Osteocyte (in vitro differentiated cells): ENCODE measurements around the gene TWF2. TPM values are rescaled to one million over a fixed set of nuclear protein-coding genes. Genes with fewer than 3 reads are reported as not detected.

Experiments
- DNase-seq: peaks from one replicate; pipeline ENCODE4 v3.0.0; 2021; ENCODE audit warnings: mixed read lengths; ENCODE audit not compliant: unreplicated experiment; ENCODE audit errors: extremely low spot score
- H3K27ac Mint-ChIP-seq: one replicate; pipeline ENCODE4 v1.8.0; 2021; ENCODE audit warnings: mild to moderate bottlenecking, mixed read lengths; ENCODE audit not compliant: unreplicated experiment
- H3K27me3 Mint-ChIP-seq: one replicate; pipeline ENCODE4 v1.8.0; 2021; ENCODE audit warnings: mixed read lengths; ENCODE audit not compliant: unreplicated experiment
- H3K36me3 Mint-ChIP-seq: one replicate; pipeline ENCODE4 v1.8.0; 2021; ENCODE audit warnings: mixed read lengths; ENCODE audit not compliant: unreplicated experiment
- H3K4me1 Mint-ChIP-seq: one replicate; pipeline ENCODE4 v1.8.0; 2021; ENCODE audit warnings: mixed read lengths; ENCODE audit not compliant: unreplicated experiment
- H3K4me3 Mint-ChIP-seq: one replicate; pipeline ENCODE4 v1.8.0; 2021; ENCODE audit warnings: mild to moderate bottlenecking, moderate library complexity, mixed read lengths; ENCODE audit not compliant: unreplicated experiment
- H3K9me3 Mint-ChIP-seq: one replicate; pipeline ENCODE4 v1.8.0; 2021; ENCODE audit warnings: mixed read lengths; ENCODE audit not compliant: unreplicated experiment
- total RNA-seq: library from RNA; stranded (reverse); gene quantifications from 2 replicates; pipeline ENCODE4 v1.2.1, GENCODE V29; 2021
- TF ChIP-seq, protein P1 (sequence below): fragments of 200-600 bp; sonication (generic); IDR thresholded peaks from 2 replicates; pipeline ENCODE4 v1.5.0; 2021; ENCODE audit warnings: antibody characterized with exemption, mild to moderate bottlenecking, moderate library complexity

TWF2 gene
- total RNA-seq, 1 donor from 2014 or later, result 58.6 TPM

DNA sequence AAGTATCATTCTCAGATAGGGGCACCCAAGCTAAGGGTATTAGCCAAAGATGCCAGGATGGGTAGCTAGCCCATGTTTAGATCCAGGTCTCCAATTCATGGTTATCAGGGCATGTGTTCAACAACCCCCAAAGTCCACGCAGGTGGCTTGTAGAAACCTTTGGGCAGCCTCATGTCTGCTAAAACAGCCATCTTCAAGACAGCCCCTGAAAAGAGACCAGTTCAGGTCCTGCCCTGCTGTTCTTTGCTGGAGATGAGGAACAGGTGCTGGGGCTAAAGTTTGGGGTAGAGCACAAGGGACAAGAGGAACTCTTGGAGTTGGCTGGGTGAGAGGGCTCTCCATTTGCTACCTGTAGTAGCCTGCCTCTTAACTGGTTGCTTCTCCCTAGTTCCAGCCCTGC, 11.2 kb upstream of the TWF2 start:
- peaks cover 16% of the 10 kb centered on the region for H3K4me1 Mint-ChIP-seq
- H3K27ac Mint-ChIP-seq, result no peak overlapping the region
- no peaks in the 10 kb centered on the region for H3K27me3 Mint-ChIP-seq

DNA sequence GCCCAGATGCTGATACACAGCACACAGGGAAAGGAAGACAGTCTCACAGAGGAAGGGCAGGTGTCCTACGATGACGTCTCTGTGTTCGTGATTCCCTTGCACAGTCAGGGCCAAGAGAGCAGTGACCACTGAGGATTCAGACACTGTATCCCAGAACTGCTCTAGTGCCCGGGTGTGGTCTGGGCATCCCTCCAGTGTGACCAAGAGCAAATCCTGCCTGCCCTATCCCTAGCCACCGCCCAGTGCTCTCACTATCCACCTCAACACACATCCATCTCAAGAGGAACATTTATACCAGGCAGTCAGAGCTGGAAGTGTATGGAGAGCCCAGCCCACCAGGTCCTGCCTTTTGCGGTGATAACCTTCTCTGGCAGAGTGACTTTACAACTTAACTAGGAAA, 10.7 kb upstream of the TWF2 start:
- peaks cover 21% of the 10 kb centered on the region for H3K4me1 Mint-ChIP-seq
- no peak for DNase-seq
- H3K27ac Mint-ChIP-seq, result no peak overlapping the region
- H3K4me3 Mint-ChIP-seq, result no peak overlapping the region
- no peaks in the 10 kb centered on the region for H3K9me3 Mint-ChIP-seq
- peaks cover 12% of the 10 kb centered on the region for H3K36me3 Mint-ChIP-seq
- no peaks in the 10 kb centered on the region for H3K27me3 Mint-ChIP-seq
- TF ChIP-seq, protein P1, sequence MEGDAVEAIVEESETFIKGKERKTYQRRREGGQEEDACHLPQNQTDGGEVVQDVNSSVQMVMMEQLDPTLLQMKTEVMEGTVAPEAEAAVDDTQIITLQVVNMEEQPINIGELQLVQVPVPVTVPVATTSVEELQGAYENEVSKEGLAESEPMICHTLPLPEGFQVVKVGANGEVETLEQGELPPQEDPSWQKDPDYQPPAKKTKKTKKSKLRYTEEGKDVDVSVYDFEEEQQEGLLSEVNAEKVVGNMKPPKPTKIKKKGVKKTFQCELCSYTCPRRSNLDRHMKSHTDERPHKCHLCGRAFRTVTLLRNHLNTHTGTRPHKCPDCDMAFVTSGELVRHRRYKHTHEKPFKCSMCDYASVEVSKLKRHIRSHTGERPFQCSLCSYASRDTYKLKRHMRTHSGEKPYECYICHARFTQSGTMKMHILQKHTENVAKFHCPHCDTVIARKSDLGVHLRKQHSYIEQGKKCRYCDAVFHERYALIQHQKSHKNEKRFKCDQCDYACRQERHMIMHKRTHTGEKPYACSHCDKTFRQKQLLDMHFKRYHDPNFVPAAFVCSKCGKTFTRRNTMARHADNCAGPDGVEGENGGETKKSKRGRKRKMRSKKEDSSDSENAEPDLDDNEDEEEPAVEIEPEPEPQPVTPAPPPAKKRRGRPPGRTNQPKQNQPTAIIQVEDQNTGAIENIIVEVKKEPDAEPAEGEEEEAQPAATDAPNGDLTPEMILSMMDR, result no peak

More for the DNA sequence above, 11.2 kb upstream of the TWF2 start:
- DNase-seq, result no peak
- H3K9me3 Mint-ChIP-seq, result no peaks in the 10 kb centered on the region
- TF ChIP-seq, protein P1, result no peak
- H3K4me3 Mint-ChIP-seq, result no peak overlapping the region
- peaks cover 13% of the 10 kb centered on the region for H3K36me3 Mint-ChIP-seq

DNA sequence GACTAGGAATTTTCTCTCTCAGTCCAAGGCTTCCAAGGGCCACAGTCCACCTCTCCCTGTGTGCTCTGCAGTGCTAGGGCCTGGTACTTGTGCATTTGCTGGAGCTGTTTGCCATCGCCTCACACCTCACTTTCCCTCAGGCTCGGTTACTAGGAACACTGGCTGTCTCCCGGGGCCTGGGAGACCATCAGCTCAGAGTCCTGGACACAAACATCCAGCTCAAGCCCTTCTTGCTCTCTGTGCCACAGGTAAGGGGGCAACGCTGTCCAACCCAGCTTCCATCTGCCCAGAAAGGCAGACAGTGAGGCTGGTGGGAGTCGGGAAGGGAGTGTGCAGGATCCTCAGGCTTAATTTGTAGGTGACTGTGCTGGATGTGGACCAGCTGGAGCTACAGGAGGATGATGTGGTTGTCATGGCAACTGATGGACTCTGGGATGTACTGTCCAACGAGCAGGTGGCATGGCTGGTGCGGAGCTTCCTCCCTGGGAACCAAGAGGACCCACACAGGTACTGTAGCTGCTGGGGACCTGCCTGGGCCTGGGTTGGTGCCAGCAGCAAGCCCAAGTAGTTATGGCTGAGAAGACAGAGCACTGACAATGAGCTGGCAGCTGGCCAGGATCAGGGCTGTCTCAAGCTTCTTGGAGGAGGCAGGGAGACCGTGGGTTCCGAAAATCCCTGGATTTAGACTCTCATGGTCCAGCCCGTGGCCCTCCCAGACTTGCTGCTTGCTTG, 10.0 kb upstream of the TWF2 start:
- Mint-ChIP-seq H3K9me3 (no peaks in the 10 kb centered on the region), H3K4me3 (no peak overlapping the region), H3K4me1 (peaks cover 28% of the 10 kb centered on the region), H3K27ac (no peak overlapping the region), H3K36me3 (peaks cover 12% of the 10 kb centered on the region), H3K27me3 (no peaks in the 10 kb centered on the region)
- no peak for DNase-seq
- TF ChIP-seq, protein P1, result no peak

DNA sequence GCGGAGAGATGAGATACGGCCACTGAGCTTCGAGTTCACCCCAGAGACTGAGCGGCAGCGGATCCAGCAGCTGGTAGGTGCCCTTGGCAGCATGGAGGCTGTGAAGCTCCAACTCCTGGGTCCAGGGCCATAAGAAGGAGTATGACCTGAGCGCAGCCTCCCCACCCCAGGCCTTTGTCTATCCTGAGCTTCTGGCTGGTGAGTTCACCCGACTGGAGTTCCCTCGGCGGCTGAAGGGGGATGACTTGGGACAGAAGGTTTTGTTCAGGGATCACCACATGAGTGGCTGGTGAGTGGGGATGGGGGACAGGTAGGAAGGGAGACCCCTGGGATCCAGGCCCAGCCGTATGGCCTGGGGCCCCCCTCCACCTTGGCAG, 9.2 kb upstream of the TWF2 start:
- Mint-ChIP-seq H3K27ac (no peak overlapping the region), H3K9me3 (no peaks in the 10 kb centered on the region), H3K27me3 (no peaks in the 10 kb centered on the region), H3K4me3 (no peak overlapping the region), H3K36me3 (peaks cover 7% of the 10 kb centered on the region), H3K4me1 (peaks cover 35% of the 10 kb centered on the region)
- no peak for DNase-seq
- TF ChIP-seq, protein P1, result no peak

DNA sequence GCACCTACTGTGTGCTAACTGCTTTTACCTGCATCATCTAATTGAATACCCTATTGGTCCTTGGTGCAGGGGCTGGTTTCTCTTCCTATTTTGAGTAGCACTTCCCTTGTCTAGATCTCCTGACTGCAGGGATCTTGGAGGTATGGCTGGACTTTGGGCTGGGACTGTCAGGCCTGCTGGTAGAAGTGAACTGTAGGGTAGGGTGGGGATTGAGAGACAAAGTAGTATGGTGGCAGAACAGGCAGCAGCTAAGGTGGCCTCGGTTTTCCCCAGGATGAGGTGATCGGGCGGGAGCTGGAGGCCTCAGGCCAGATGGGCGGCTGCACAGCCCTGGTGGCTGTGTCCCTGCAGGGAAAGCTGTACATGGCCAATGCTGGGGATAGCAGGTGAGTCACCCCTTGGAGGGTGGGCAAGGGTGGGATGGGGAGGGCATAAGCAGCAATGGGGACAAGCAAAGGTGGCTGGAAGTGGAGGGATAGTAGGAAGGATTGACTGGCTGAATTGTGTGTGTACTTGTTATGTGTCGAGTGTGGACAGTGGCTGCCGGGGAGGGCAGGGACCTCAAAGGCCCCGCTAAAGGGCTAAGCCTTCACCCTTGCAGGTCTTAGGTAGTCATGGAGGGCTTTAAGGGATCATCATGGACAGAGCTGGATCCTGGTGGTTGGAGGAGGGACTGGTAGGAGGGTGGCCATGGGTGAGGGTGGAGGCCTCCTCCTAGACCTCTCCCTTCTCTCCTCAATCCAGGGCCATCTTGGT, 8.6 kb upstream of the TWF2 start:
- DNase-seq, result no peak
- H3K9me3 Mint-ChIP-seq, result no peaks in the 10 kb centered on the region
- TF ChIP-seq, protein P1, result no peak
- no peak overlapping the region for H3K4me3 Mint-ChIP-seq
- no peaks in the 10 kb centered on the region for H3K27me3 Mint-ChIP-seq
- peaks cover 4% of the 10 kb centered on the region for H3K36me3 Mint-ChIP-seq
- H3K4me1 Mint-ChIP-seq, result peaks cover 35% of the 10 kb centered on the region
- peak overlapping the region; percentile 86 for H3K27ac Mint-ChIP-seq
